HepG2 (cell line): Measurements from ENCODE around the gene CD84. TPM values are rescaled to one million over a fixed set of nuclear protein-coding genes. Genes with fewer than 3 reads are reported as not detected.

Source experiments
- ATAC-seq: fragments of 200-7000 bp; cut with Tn5 transposase; 3 replicates; pipeline ENCODE4 v1.9.1; 2020; ENCODE audit warnings: mild to moderate bottlenecking, moderate library complexity
- BruUV-seq: library from RNA; stranded (reverse); fragments of 400-500 nt; replicated peaks from 2 replicates; lab custom pipeline; 2021; lab: Mats Ljungman, UMichigan
- CTCF ChIA-PET: fragments of 300-600 bp; formaldehyde crosslinking; extraction: SDS; loops from one replicate; lab custom pipeline; 2021; ENCODE audit warnings: low total read pairs, inconsistent platforms, low intra/inter-chr PET ratio; lab: Yijun Ruan, JAX
- POLR2A ChIA-PET: fragments of 350-600 bp; sonication (Branson Sonifier 250); formaldehyde crosslinking; loops from one replicate; lab custom pipeline; 2020; ENCODE audit warnings: antibody characterized with exemption, inconsistent platforms; lab: Yijun Ruan, JAX
- DNase-seq: peaks from one replicate; pipeline ENCODE4 v3.0.0-alpha.2; 2015; ENCODE audit warnings: low spot score
- FAIRE-seq: peaks from 3 replicates; lab custom pipeline; 2011; peaks lifted over from hg19 to GRCh38; lab: Jason Lieb, UNC
- H2AFZ ChIP-seq: one replicate; pipeline ENCODE4 v1.6.1; 2011; ENCODE audit warnings: low read length, inconsistent platforms
- H3K27ac ChIP-seq: fragments of 300-600 bp; 3 replicates; pipeline ENCODE4 v1.8.0; 2011; ENCODE audit warnings: mixed run types, mild to moderate bottlenecking, mixed read lengths, low read length, inconsistent platforms; ENCODE audit not compliant: insufficient read depth; ENCODE audit errors: extremely low read length
- H3K27me3 ChIP-seq, 2 experiments: fragments of 200-600 bp in 1 of 2; 2 replicates in 1 of 2; 3 replicates in 1 of 2; pipeline versions ENCODE4 v1.6.0 to v1.8.0; 2011; ENCODE audit warnings: low read length in 2 of 2, mild to moderate bottlenecking in 2 of 2, moderate library complexity in 2 of 2, inconsistent platforms in 1 of 2; ENCODE audit not compliant: insufficient read depth in 2 of 2, control insufficient read depth in 1 of 2
- H3K36me3 ChIP-seq, 2 experiments: fragments of 200-600 bp in 1 of 2; replicated peaks in 1 of 2; 2 replicates in 1 of 2; 3 replicates in 1 of 2; pipeline versions ENCODE4 v1.5.1 to v1.8.0; 2011; ENCODE audit warnings: low read length in 2 of 2, inconsistent platforms in 1 of 2; ENCODE audit not compliant: insufficient read depth in 2 of 2, control insufficient read depth in 1 of 2
- H3K4me1 ChIP-seq: 2 replicates; pipeline ENCODE4 v1.5.1; 2012; ENCODE audit warnings: low read length, inconsistent platforms; ENCODE audit not compliant: insufficient read depth
- H3K4me2 ChIP-seq: 2 replicates; pipeline ENCODE4 v1.6.0; 2011; ENCODE audit warnings: low read depth, low read length, inconsistent platforms
- H3K4me3 ChIP-seq, 3 experiments: fragments of 200-600 bp in 1 of 3; sonication (generic), shearing (Covaris generic) in 1 of 3; replicated peaks in 1 of 3; 2 replicates each; pipeline ENCODE4 v1.5.1; 2011 to 2016; ENCODE audit warnings: low read length in 3 of 3, inconsistent platforms in 2 of 3, low read depth in 2 of 3, mild to moderate bottlenecking in 2 of 3, control low read depth in 1 of 3, mixed read lengths in 1 of 3; ENCODE audit not compliant: insufficient read depth in 1 of 3
- H3K79me2 ChIP-seq: one replicate; pipeline ENCODE4 v1.6.1; 2011; ENCODE audit warnings: low read length, inconsistent platforms; ENCODE audit not compliant: insufficient read depth
- H3K9ac ChIP-seq: 2 replicates; pipeline ENCODE4 v1.6.0; 2011; ENCODE audit warnings: mild to moderate bottlenecking, low read depth, low read length, inconsistent platforms; ENCODE audit not compliant: insufficient read depth
- H3K9me3 ChIP-seq: 2 replicates; pipeline ENCODE4 v1.5.1; 2012; ENCODE audit warnings: mild to moderate bottlenecking, low read length
- H4K20me1 ChIP-seq: 2 replicates; pipeline ENCODE4 v1.6.0; 2011; ENCODE audit warnings: inconsistent platforms, mild to moderate bottlenecking, low read length, moderate library complexity; ENCODE audit not compliant: insufficient read depth
- ATF6 ChIP-seq: sonication (generic); formaldehyde crosslinking; conservative IDR thresholded peaks from 2 replicates; pipeline ENCODE4 v1.4.0; 2020; ENCODE audit warnings: missing genetic modification reagents
- CREB3 ChIP-seq: sonication (generic); formaldehyde crosslinking; IDR thresholded peaks from 2 replicates; pipeline ENCODE4 v1.5.0; 2020; ENCODE audit warnings: missing genetic modification reagents
- ELK4 ChIP-seq: sonication (generic); formaldehyde crosslinking; IDR thresholded peaks from 2 replicates; pipeline ENCODE4 v1.9.0; 2021; ENCODE audit warnings: missing genetic modification reagents, borderline replicate concordance
- FIP1L1 ChIP-seq: fragments of 200-400 bp; formaldehyde crosslinking; IDR thresholded peaks from 2 replicates; pipeline ENCODE4 v1.6.1; 2018; ENCODE audit warnings: low read depth, mild to moderate bottlenecking, low read length, moderate library complexity, borderline replicate concordance; ENCODE audit not compliant: insufficient read depth
- GATAD1 ChIP-seq: IDR thresholded peaks from 2 replicates; pipeline ENCODE4 v1.6.1; 2016; ENCODE audit warnings: missing genetic modification reagents, missing compliant biosample characterization
- HMG20A ChIP-seq: IDR thresholded peaks from 2 replicates; pipeline ENCODE4 v1.6.1; 2016; ENCODE audit warnings: borderline replicate concordance
- JDP2 ChIP-seq: sonication (generic); formaldehyde crosslinking; IDR thresholded peaks from 2 replicates; pipeline ENCODE4 v1.8.1; 2022; ENCODE audit warnings: missing genetic modification reagents, borderline replicate concordance
- KAT7 ChIP-seq: IDR thresholded peaks from 2 replicates; pipeline ENCODE4 v1.6.1; 2018; ENCODE audit warnings: borderline replicate concordance, missing compliant biosample characterization
- ONECUT2 ChIP-seq: sonication (generic); formaldehyde crosslinking; IDR thresholded peaks from 2 replicates; pipeline ENCODE4 v1.4.0; 2020; ENCODE audit warnings: missing genetic modification reagents
- PLRG1 ChIP-seq: fragments of 450-650 bp; conservative IDR thresholded peaks from 2 replicates; pipeline ENCODE4 v1.6.1; 2016
- POLR2AphosphoS2 ChIP-seq: IDR thresholded peaks from 2 replicates; pipeline ENCODE4 v1.6.1; 2011; ENCODE audit warnings: low read depth, low read length, improper control_type of control experiment
- SOX6 ChIP-seq, 2 experiments: fragments of 450-650 bp in 1 of 2; sonication (generic) in 1 of 2; formaldehyde crosslinking in 1 of 2; IDR thresholded peaks; 2 replicates each; pipeline versions ENCODE4 v1.4.0 to v1.6.1; 2017 to 2020; ENCODE audit warnings: antibody characterized with exemption in 1 of 2, mild to moderate bottlenecking in 1 of 2, missing genetic modification reagents in 1 of 2
- SRF ChIP-seq: IDR thresholded peaks from 2 replicates; pipeline ENCODE4 v1.6.1; 2011; ENCODE audit warnings: mild to moderate bottlenecking, low read depth, low read length, moderate library complexity
- SRSF4 ChIP-seq: fragments of 200-400 bp; formaldehyde crosslinking; IDR thresholded peaks from one replicate; pipeline ENCODE4 v1.6.1; 2018; ENCODE audit warnings: mild to moderate bottlenecking, low read depth, low read length, moderate library complexity; ENCODE audit not compliant: poor library complexity, severe bottlenecking
- TCF12 ChIP-seq, 2 experiments: fragments of 450-650 bp in 1 of 2; sonication (generic) in 1 of 2; formaldehyde crosslinking in 1 of 2; IDR thresholded peaks; 2 replicates each; pipeline versions ENCODE4 v1.6.1 to v1.8.0; 2017 to 2022; ENCODE audit warnings: antibody characterized with exemption in 1 of 2, mild to moderate bottlenecking in 1 of 2, missing genetic modification reagents in 1 of 2, moderate library complexity in 1 of 2
- YEATS2 ChIP-seq: sonication (generic); formaldehyde crosslinking; IDR thresholded peaks from 2 replicates; pipeline ENCODE4 v1.4.0; 2020; ENCODE audit warnings: missing genetic modification reagents, borderline replicate concordance
- ZBTB39 ChIP-seq: sonication (generic); formaldehyde crosslinking; IDR thresholded peaks from 2 replicates; pipeline ENCODE4 v1.5.0; 2020; ENCODE audit warnings: missing genetic modification reagents
- ZFP36 ChIP-seq: fragments of 150-350 bp; IDR thresholded peaks from 2 replicates; pipeline ENCODE4 v1.6.1; 2018; ENCODE audit warnings: borderline replicate concordance, low read length, low read depth; ENCODE audit not compliant: partially characterized antibody
- ZNF615 ChIP-seq: sonication (generic); formaldehyde crosslinking; IDR thresholded peaks from 2 replicates; pipeline ENCODE4 v1.5.0; 2020; ENCODE audit warnings: mild to moderate bottlenecking, missing genetic modification reagents, borderline replicate concordance
- in situ Hi-C: cut with HindIII; loops from 2 replicates; pipeline ENCODE4 v1.10.0; 2017; ENCODE audit warnings: low pct_unique_long_range_greater_than_20kb; ENCODE audit not compliant: extremely low pct_ligation_motif_present
- intact Hi-C: fragments of 100-400 bp; cut with micrococcal nuclease; formaldehyde crosslinking; loops from one replicate; pipeline ENCODE4 v1.10.0; 2022; ENCODE audit not compliant: unreplicated experiment
- polyA plus RNA-seq, 8 experiments: library from polyadenylated mRNA; depleted of rRNA in 3 of 8; stranded (reverse) in 7 of 8; unstranded in 1 of 8; fragments of >200 nt; fragmentation: Illumina TruSeq in 4 of 8; extraction: Trizol in 4 of 8; gene quantifications; 2 replicates each; pipeline versions ENCODE4 v1.2.1 to v1.2.3, GENCODE V29; 2011 to 2016; ENCODE audit warnings: low read depth in 4 of 8, missing spikeins in 1 of 8, mixed read lengths in 1 of 8; ENCODE audit not compliant: insufficient read depth in 1 of 8
- total RNA-seq, 5 experiments: library from RNA; depleted of rRNA; stranded (reverse); fragments of >200 nt; fragmentation: Illumina TruSeq; extraction: Trizol; gene quantifications; 2 replicates each; pipeline ENCODE4 v1.2.3, GENCODE V29; 2016; ENCODE audit warnings: low read depth in 1 of 5

CD84 gene
- total and polyA plus RNA-seq, 2 of the 13 experiments (the other 11 are each of a cell fraction or from before 2014, with no cell fraction given), result not detected

GRCh38 chr1:160608941-160609340 lies 29.6 kb upstream of the CD84 start:
- Histone ChIP-seq H3K79me2 (no peaks in the 10 kb centered on the region), H3K27me3 (peaks cover 0 to 5% of the 10 kb centered on the region in 2 experiments; a peak in 2 of 5 replicates), H3K9me3 (no peaks in the 10 kb centered on the region), H4K20me1 (no peaks in the 10 kb centered on the region), H3K27ac (no peak overlapping the region), H3K4me2 (no peak overlapping the region), H3K9ac (no peak overlapping the region), H3K36me3 (no peaks in the 10 kb centered on the region), H3K4me3 (no peak overlapping the region), H3K4me1 (no peaks in the 10 kb centered on the region), H2AFZ (no peak overlapping the region)
- ATAC-seq (no peak), FAIRE-seq (no peak), DNase-seq (no peak)
- ChIA-PET CTCF (interaction anchor here (3.3 kb wide), 1 partner anchor 180 kb away, joined by 37 read pairs; no protein-coding TSS in a partner anchor), POLR2A (no interaction called here)
- BruUV-seq, result no TSS peak
- intact Hi-C loops, result no loop called here
- in situ Hi-C loops, result loop anchor here (5.0 kb wide), 2 partner anchors 117 to 182 kb away; no protein-coding TSS in a partner anchor
- TF ChIP-seq ONECUT2 (CRISPR knock-in tag), result no peak
- TF ChIP-seq HMG20A, result no peak
- TF ChIP-seq FIP1L1, result no peak
- TF ChIP-seq YEATS2 (CRISPR knock-in tag), result no peak
- TF ChIP-seq PLRG1, result no peak
- no peak for TF ChIP-seq KAT7
- TF ChIP-seq JDP2 (CRISPR knock-in tag), result no peak
- no peak for TF ChIP-seq POLR2AphosphoS2
- no peak for TF ChIP-seq TCF12 (IDR thresholded peaks at IDR 0.05)
- TF ChIP-seq TCF12 (CRISPR knock-in tag; IDR thresholded peaks at IDR 0.05), result no peak
- no peak for TF ChIP-seq ZNF615
- TF ChIP-seq ZFP36, result no peak
- no peak for TF ChIP-seq GATAD1
- TF ChIP-seq SRSF4, result no peak
- no peak for TF ChIP-seq ELK4 (CRISPR knock-in tag)
- TF ChIP-seq CREB3, result no peak
- TF ChIP-seq ATF6, result no peak
- no peak for TF ChIP-seq SRF
- no peak for TF ChIP-seq ZBTB39 (CRISPR knock-in tag)
- TF ChIP-seq SOX6 (IDR thresholded peaks at IDR 0.05), result no peak
- no peak for TF ChIP-seq SOX6 (CRISPR knock-in tag; IDR thresholded peaks at IDR 0.05)
